H1 (cell line): ENCODE measurements around the gene TMEM154. TPM values are rescaled to one million over a fixed set of nuclear protein-coding genes. Genes with fewer than 3 reads are reported as not detected.

Source experiments
- CTCF ChIA-PET: fragments of 300-600 bp; sonication (Branson Sonifier 250); formaldehyde crosslinking; loops from one replicate; lab custom pipeline; 2021; ENCODE audit not compliant: partially characterized antibody; lab: Charles Lee
- POLR2A ChIA-PET: fragments of 300-600 bp; sonication (Branson Sonifier 250); formaldehyde crosslinking; loops from one replicate; lab custom pipeline; 2021; ENCODE audit warnings: inconsistent platforms; ENCODE audit not compliant: partially characterized antibody; lab: Charles Lee
- DNase-seq, 2 experiments: peaks; one replicate each; pipeline versions ENCODE4 v3.0.0 to v3.0.0-alpha.2; 2010 to 2022; ENCODE audit warnings: low spot score in 2 of 2, low read depth in 1 of 2, mixed read lengths in 1 of 2
- FAIRE-seq: peaks from 2 replicates; lab custom pipeline; 2011; peaks lifted over from hg19 to GRCh38; lab: Jason Lieb, UNC
- H2AFZ ChIP-seq: 2 replicates; pipeline ENCODE4 v1.8.1; 2012; ENCODE audit warnings: low read length, inconsistent platforms
- H2AK5ac ChIP-seq: 2 replicates; pipeline ENCODE4 v1.6.1; 2013; ENCODE audit warnings: low read depth, low read length
- H2BK120ac ChIP-seq: replicated peaks from 2 replicates; pipeline ENCODE3; 2013; ENCODE audit warnings: low read depth, low read length, inconsistent platforms
- H2BK12ac ChIP-seq: 2 replicates; pipeline ENCODE4 v1.6.1; 2013; ENCODE audit warnings: low read depth, low read length
- H2BK15ac ChIP-seq: 2 replicates; pipeline ENCODE4 v1.6.1; 2013; ENCODE audit warnings: low read length
- H2BK20ac ChIP-seq: 2 replicates; pipeline ENCODE4 v1.6.1; 2013; ENCODE audit warnings: low read length
- H2BK5ac ChIP-seq: 2 replicates; pipeline ENCODE4 v1.6.1; 2013; ENCODE audit warnings: low read depth, low read length
- H3K14ac ChIP-seq: 2 replicates; pipeline ENCODE4 v1.6.1; 2013; ENCODE audit warnings: inconsistent platforms; ENCODE audit not compliant: insufficient read length
- H3K18ac ChIP-seq: 2 replicates; pipeline ENCODE4 v1.6.1; 2013; ENCODE audit warnings: low read length; ENCODE audit errors: extremely low read depth
- H3K23ac ChIP-seq: 2 replicates; pipeline ENCODE4 v1.6.1; 2013; ENCODE audit warnings: inconsistent platforms; ENCODE audit not compliant: insufficient read length
- H3K23me2 ChIP-seq: 2 replicates; pipeline ENCODE4 v1.6.1; 2013; ENCODE audit warnings: low read depth, low read length
- H3K27ac ChIP-seq: 2 replicates; pipeline ENCODE4 v1.6.1; 2011; ENCODE audit warnings: low read depth, low read length, inconsistent platforms
- H3K27me3 ChIP-seq, 4 experiments: replicated peaks in 1 of 4; 1 replicate in 1 of 4; 2 replicates in 3 of 4; pipeline versions ENCODE4 v1.6.1 to v1.8.1; 2011 to 2013; ENCODE audit warnings: low read length in 3 of 4, mild to moderate bottlenecking in 3 of 4, inconsistent platforms in 2 of 4, mixed read lengths in 2 of 4, moderate library complexity in 1 of 4; ENCODE audit not compliant: control insufficient read depth in 3 of 4, insufficient read depth in 3 of 4; ENCODE audit errors: extremely low read depth in 1 of 4
- H3K36me3 ChIP-seq, 4 experiments: 2 replicates each; pipeline versions ENCODE4 v1.6.1 to v1.8.1; 2011 to 2013; ENCODE audit warnings: mild to moderate bottlenecking in 4 of 4, low read length in 3 of 4, moderate library complexity in 2 of 4, control low read depth in 1 of 4, inconsistent platforms in 1 of 4; ENCODE audit not compliant: insufficient read depth in 4 of 4, control insufficient read depth in 2 of 4
- H3K4ac ChIP-seq: replicated peaks from 2 replicates; pipeline ENCODE3; 2013; ENCODE audit warnings: low read length, low read depth, mixed read lengths, inconsistent platforms; ENCODE audit not compliant: insufficient read length
- H3K4me1 ChIP-seq, 4 experiments: replicated peaks in 1 of 4; 1 replicate in 1 of 4; 2 replicates in 3 of 4; pipeline versions ENCODE4 v1.6.1 to v1.8.1; 2011 to 2013; ENCODE audit warnings: low read length in 3 of 4, inconsistent platforms in 2 of 4, mixed read lengths in 1 of 4; ENCODE audit not compliant: insufficient read depth in 4 of 4, control insufficient read depth in 3 of 4
- H3K4me2 ChIP-seq, 2 experiments: 2 replicates each; pipeline versions ENCODE4 v1.6.1 to v1.8.1; 2011 to 2013; ENCODE audit warnings: low read depth in 2 of 2, low read length in 2 of 2, control low read depth in 1 of 2, inconsistent platforms in 1 of 2, mild to moderate bottlenecking in 1 of 2; ENCODE audit not compliant: insufficient read depth in 1 of 2
- H3K4me3 ChIP-seq, 4 experiments: fragments of 200-600, 300-600 bp in 1 of 4; sonication (generic), shearing (Covaris generic), sonication (Bioruptor Twin) in 1 of 4; 2 replicates each; pipeline versions ENCODE4 v1.5.1 to v1.8.1; 2011 to 2016; ENCODE audit warnings: low read length in 4 of 4, low read depth in 3 of 4, control low read depth in 2 of 4, inconsistent platforms in 2 of 4, mild to moderate bottlenecking in 2 of 4, mixed read lengths in 1 of 4, moderate library complexity in 1 of 4; ENCODE audit not compliant: insufficient read depth in 2 of 4; ENCODE audit errors: extremely low read depth in 1 of 4
- H3K56ac ChIP-seq: replicated peaks from 2 replicates; pipeline ENCODE3; 2013; ENCODE audit warnings: low read depth, mild to moderate bottlenecking, mixed read lengths, low read length, inconsistent platforms; ENCODE audit not compliant: insufficient read length
- H3K79me1 ChIP-seq: 2 replicates; pipeline ENCODE4 v1.6.1; 2013; ENCODE audit warnings: low read depth, low read length, control low read depth
- H3K79me2 ChIP-seq, 2 experiments: 2 replicates each; pipeline versions ENCODE4 v1.6.1 to v1.8.1; 2012 to 2013; ENCODE audit warnings: low read length in 2 of 2, mild to moderate bottlenecking in 2 of 2, inconsistent platforms in 1 of 2; ENCODE audit not compliant: insufficient read depth in 2 of 2, control insufficient read depth in 1 of 2
- H3K9ac ChIP-seq, 4 experiments: replicated peaks in 1 of 4; 1 replicate in 1 of 4; 2 replicates in 3 of 4; pipeline versions ENCODE4 v1.6.1 to v1.8.1; 2011 to 2013; ENCODE audit warnings: low read depth in 3 of 4, low read length in 3 of 4, control low read depth in 2 of 4, mild to moderate bottlenecking in 2 of 4, moderate library complexity in 2 of 4, inconsistent platforms in 1 of 4; ENCODE audit errors: extremely low read depth in 1 of 4
- H3K9me3 ChIP-seq, 2 experiments: 2 replicates each; pipeline versions ENCODE4 v1.6.1 to v1.8.1; 2012 to 2013; ENCODE audit warnings: mild to moderate bottlenecking in 2 of 2, moderate library complexity in 2 of 2, control low read depth in 1 of 2, inconsistent platforms in 1 of 2, low read depth in 1 of 2, low read length in 1 of 2, mixed read lengths in 1 of 2; ENCODE audit not compliant: insufficient read depth in 2 of 2
- H4K20me1 ChIP-seq, 2 experiments: replicated peaks in 1 of 2; 2 replicates each; pipeline versions ENCODE3 to v1.8.1; 2011 to 2013; ENCODE audit warnings: inconsistent platforms in 2 of 2, low read length in 2 of 2, mild to moderate bottlenecking in 1 of 2; ENCODE audit not compliant: insufficient read depth in 2 of 2, control insufficient read depth in 1 of 2
- H4K5ac ChIP-seq: 2 replicates; pipeline ENCODE4 v1.6.1; 2013; ENCODE audit warnings: low read length, low read depth, mixed read lengths, inconsistent platforms; ENCODE audit not compliant: insufficient read length
- H4K8ac ChIP-seq: 2 replicates; pipeline ENCODE4 v1.8.0; 2013; ENCODE audit warnings: mild to moderate bottlenecking, moderate library complexity, low read length, inconsistent platforms; ENCODE audit not compliant: insufficient read depth; ENCODE audit errors: extremely low read depth
- H4K91ac ChIP-seq: replicated peaks from 2 replicates; pipeline ENCODE3; 2013; ENCODE audit warnings: low read length, mixed read lengths, inconsistent platforms; ENCODE audit not compliant: insufficient read length
- EGR1 ChIP-seq: IDR thresholded peaks from 2 replicates; pipeline ENCODE4 v1.6.1; 2011; ENCODE audit warnings: low read depth, low read length, borderline replicate concordance
- HDAC6 ChIP-seq: IDR thresholded peaks from one replicate; pipeline ENCODE4 v1.7.1; 2012; ENCODE audit warnings: low read depth, mild to moderate bottlenecking, inconsistent platforms, low read length, moderate library complexity
- PHF8 ChIP-seq: fragments of 200-600 bp; sonication (generic); conservative IDR thresholded peaks from 2 replicates; pipeline ENCODE4 v1.7.1; 2012; ENCODE audit warnings: low read depth, mild to moderate bottlenecking, inconsistent platforms, low read length, moderate library complexity
- RNF2 ChIP-seq: fragments of 200-900, 300-1000 bp; sonication (generic); IDR thresholded peaks from 2 replicates; pipeline ENCODE4 v1.7.1; 2016; ENCODE audit warnings: borderline replicate concordance, low read depth, mild to moderate bottlenecking, antibody characterized with exemption, low read length; ENCODE audit not compliant: poor library complexity, severe bottlenecking; ENCODE audit errors: missing control alignments
- USF2 ChIP-seq: IDR thresholded peaks from 2 replicates; pipeline ENCODE4 v1.6.1; 2011; ENCODE audit warnings: low read length, improper control_type of control experiment
- ZNF274 ChIP-seq: IDR thresholded peaks from 2 replicates; pipeline ENCODE4 v1.7.0; 2012; ENCODE audit warnings: low read length, borderline replicate concordance; ENCODE audit errors: extremely low read depth
- WGBS, 2 experiments: shearing (Covaris generic) in 1 of 2; methylation state at CpG; one replicate each; pipeline versions ENCODE4 v1.1.6 to v1.1.7; 2013 to 2015; ENCODE audit warnings: low lambda C conversion rate in 2 of 2, mixed read lengths in 2 of 2, inconsistent platforms in 1 of 2, low coverage in 1 of 2, missing lambda C conversion rate in 1 of 2; ENCODE audit not compliant: insufficient replicate concordance in 2 of 2, insufficient coverage in 1 of 2, insufficient read length in 1 of 2; ENCODE audit errors: extremely low coverage in 1 of 2, missing lambda C conversion rate in 1 of 2; 5-methylcytosine and 5-hydroxymethylcytosine counted together
- polyA plus RNA-seq, 7 experiments: library from polyadenylated mRNA; depleted of rRNA in 3 of 7; stranded (reverse) in 5 of 7; unstranded in 2 of 7; fragments of >200 nt in 5 of 7; fragments of 200-250 nt in 2 of 7; gene quantifications; 1 replicate in 5 of 7; 2 replicates in 1 of 7; 4 replicates in 1 of 7; pipeline versions ENCODE4 v1.2.1 to v1.2.3, GENCODE V29; 2011 to 2013; ENCODE audit warnings: missing spikeins in 2 of 7, mixed read lengths in 2 of 7
- total RNA-seq: library from RNA; stranded (reverse); fragmentation: NEBNext Ultra II Directional; extraction: Animal tissue kit (Norgen Biotek cat#: 25700); gene quantifications from 2 replicates; pipeline ENCODE4 v1.2.1, GENCODE V29; 2021

TMEM154 gene
- total and polyA plus RNA-seq, 2 of the 8 experiments (the other 6 are each of a cell fraction or from before 2014, with no cell fraction given) = 0.33 to 1.2 TPM

GRCh38 chr4:152586668-152587067 lies 93.1 kb downstream of the TMEM154 start:
- no peak overlapping the region for H3K9ac ChIP-seq
- H3K4me1 ChIP-seq = peaks cover 0 to 2% (median 0%) of the 10 kb centered on the region in 4 experiments; a peak in 2 of 7 replicates
- H3K27ac ChIP-seq = no peak overlapping the region
- ChIA-PET POLR2A (no interaction called here), CTCF (interaction anchor here (2.8 kb wide), 1 partner anchor 53 kb away, joined by 8 read pairs; no protein-coding TSS in a partner anchor)
- no peak overlapping the region for H2BK12ac ChIP-seq
- no peak overlapping the region for H3K23ac ChIP-seq
- H2BK20ac ChIP-seq = no peak overlapping the region
- H3K79me2 ChIP-seq = no peaks in the 10 kb centered on the region
- H3K4me2 ChIP-seq = no peak overlapping the region
- no peaks in the 10 kb centered on the region for H3K79me1 ChIP-seq
- H2AFZ ChIP-seq = no peak overlapping the region
- H2AK5ac ChIP-seq = no peak overlapping the region
- no peaks in the 10 kb centered on the region for H3K36me3 ChIP-seq
- H2BK5ac ChIP-seq = no peak overlapping the region
- DNase-seq = no peak
- H3K18ac ChIP-seq = no peak overlapping the region
- no peak overlapping the region for H3K4ac ChIP-seq
- no peak overlapping the region for H2BK15ac ChIP-seq
- no peak overlapping the region for H4K8ac ChIP-seq
- H4K91ac ChIP-seq = no peak overlapping the region
- H4K5ac ChIP-seq = no peak overlapping the region
- H4K20me1 ChIP-seq = no peaks in the 10 kb centered on the region
- TF ChIP-seq ZNF274 = no peak
- TF ChIP-seq RNF2 = no peak
- TF ChIP-seq EGR1 = no peak
- no peak for TF ChIP-seq HDAC6
- no peak for TF ChIP-seq PHF8
- TF ChIP-seq USF2 = no peak
- H3K56ac ChIP-seq = no peak overlapping the region
- no peak for FAIRE-seq
- WGBS, 2 experiments = 86% methylated on average over 2 of the region's 2 CpGs; no CpG with 5 or more reads in 1 of the 2 experiments
- no peaks in the 10 kb centered on the region for H3K23me2 ChIP-seq
- H3K9me3 ChIP-seq = peaks cover 0 to 2% of the 10 kb centered on the region in 2 experiments; a peak in 1 of 4 replicates
- H3K14ac ChIP-seq = no peak overlapping the region
- no peak overlapping the region for H3K4me3 ChIP-seq
- no peak overlapping the region for H2BK120ac ChIP-seq
- H3K27me3 ChIP-seq = no peaks in the 10 kb centered on the region; a peak in 1 of 7 replicates
